HepG2 (cell line): ENCODE results near the gene FAM110C. TPM values are rescaled to one million over a fixed set of nuclear protein-coding genes. Genes with fewer than 3 reads are reported as not detected.

Experiments
- ATAC-seq: fragments of 200-7000 bp; cut with Tn5 transposase; 3 replicates; pipeline ENCODE4 v1.9.1; 2020; ENCODE audit warnings: mild to moderate bottlenecking, moderate library complexity
- BruUV-seq: library from RNA; stranded (reverse); fragments of 400-500 nt; replicated peaks from 2 replicates; lab custom pipeline; 2021; lab: Mats Ljungman, UMichigan
- CTCF ChIA-PET: fragments of 300-600 bp; formaldehyde crosslinking; extraction: SDS; loops from one replicate; lab custom pipeline; 2021; ENCODE audit warnings: low total read pairs, inconsistent platforms, low intra/inter-chr PET ratio; lab: Yijun Ruan, JAX
- POLR2A ChIA-PET: fragments of 350-600 bp; sonication (Branson Sonifier 250); formaldehyde crosslinking; loops from one replicate; lab custom pipeline; 2020; ENCODE audit warnings: antibody characterized with exemption, inconsistent platforms; lab: Yijun Ruan, JAX
- DNase-seq: peaks from one replicate; pipeline ENCODE4 v3.0.0-alpha.2; 2015; ENCODE audit warnings: low spot score
- FAIRE-seq: peaks from 3 replicates; lab custom pipeline; 2011; peaks lifted over from hg19 to GRCh38; lab: Jason Lieb, UNC
- H2AFZ ChIP-seq: one replicate; pipeline ENCODE4 v1.6.1; 2011; ENCODE audit warnings: low read length, inconsistent platforms
- H3K27ac ChIP-seq: fragments of 300-600 bp; 3 replicates; pipeline ENCODE4 v1.8.0; 2011; ENCODE audit warnings: mixed run types, mild to moderate bottlenecking, mixed read lengths, low read length, inconsistent platforms; ENCODE audit not compliant: insufficient read depth; ENCODE audit errors: extremely low read length
- H3K27me3 ChIP-seq, 2 experiments: fragments of 200-600 bp in 1 of 2; 2 replicates in 1 of 2; 3 replicates in 1 of 2; pipeline versions ENCODE4 v1.6.0 to v1.8.0; 2011; ENCODE audit warnings: low read length in 2 of 2, mild to moderate bottlenecking in 2 of 2, moderate library complexity in 2 of 2, inconsistent platforms in 1 of 2; ENCODE audit not compliant: insufficient read depth in 2 of 2, control insufficient read depth in 1 of 2
- H3K36me3 ChIP-seq, 2 experiments: fragments of 200-600 bp in 1 of 2; replicated peaks in 1 of 2; 2 replicates in 1 of 2; 3 replicates in 1 of 2; pipeline versions ENCODE4 v1.5.1 to v1.8.0; 2011; ENCODE audit warnings: low read length in 2 of 2, inconsistent platforms in 1 of 2; ENCODE audit not compliant: insufficient read depth in 2 of 2, control insufficient read depth in 1 of 2
- H3K4me1 ChIP-seq: 2 replicates; pipeline ENCODE4 v1.5.1; 2012; ENCODE audit warnings: low read length, inconsistent platforms; ENCODE audit not compliant: insufficient read depth
- H3K4me2 ChIP-seq: 2 replicates; pipeline ENCODE4 v1.6.0; 2011; ENCODE audit warnings: low read depth, low read length, inconsistent platforms
- H3K4me3 ChIP-seq, 3 experiments: fragments of 200-600 bp in 1 of 3; sonication (generic), shearing (Covaris generic) in 1 of 3; replicated peaks in 1 of 3; 2 replicates each; pipeline ENCODE4 v1.5.1; 2011 to 2016; ENCODE audit warnings: low read length in 3 of 3, inconsistent platforms in 2 of 3, low read depth in 2 of 3, mild to moderate bottlenecking in 2 of 3, control low read depth in 1 of 3, mixed read lengths in 1 of 3; ENCODE audit not compliant: insufficient read depth in 1 of 3
- H3K79me2 ChIP-seq: one replicate; pipeline ENCODE4 v1.6.1; 2011; ENCODE audit warnings: low read length, inconsistent platforms; ENCODE audit not compliant: insufficient read depth
- H3K9ac ChIP-seq: 2 replicates; pipeline ENCODE4 v1.6.0; 2011; ENCODE audit warnings: mild to moderate bottlenecking, low read depth, low read length, inconsistent platforms; ENCODE audit not compliant: insufficient read depth
- H3K9me3 ChIP-seq: 2 replicates; pipeline ENCODE4 v1.5.1; 2012; ENCODE audit warnings: mild to moderate bottlenecking, low read length
- H4K20me1 ChIP-seq: 2 replicates; pipeline ENCODE4 v1.6.0; 2011; ENCODE audit warnings: inconsistent platforms, mild to moderate bottlenecking, low read length, moderate library complexity; ENCODE audit not compliant: insufficient read depth
- DR1 ChIP-seq: sonication (generic); formaldehyde crosslinking; IDR thresholded peaks from 2 replicates; pipeline ENCODE4 v1.8.0; 2021; ENCODE audit warnings: mild to moderate bottlenecking, missing genetic modification reagents, inconsistent platforms
- GATAD2A ChIP-seq: IDR thresholded peaks from 2 replicates; pipeline ENCODE4 v1.6.1; 2016
- JUNB ChIP-seq: sonication (generic); formaldehyde crosslinking; IDR thresholded peaks from 2 replicates; pipeline ENCODE4 v1.8.0; 2022; ENCODE audit warnings: missing genetic modification reagents, mild to moderate bottlenecking, borderline replicate concordance
- KLF16 ChIP-seq, 2 experiments: sonication (generic) in 1 of 2; formaldehyde crosslinking in 1 of 2; IDR thresholded peaks; 2 replicates each; pipeline versions ENCODE4 v1.6.1 to v1.8.0; 2016 to 2023; ENCODE audit warnings: missing genetic modification reagents in 2 of 2, missing compliant biosample characterization in 1 of 2
- REPIN1 ChIP-seq: sonication (generic); formaldehyde crosslinking; IDR thresholded peaks from 2 replicates; pipeline ENCODE4 v1.8.0; 2022; ENCODE audit warnings: missing genetic modification reagents, low read depth, mild to moderate bottlenecking, borderline replicate concordance
- RFXANK ChIP-seq: IDR thresholded peaks from 2 replicates; pipeline ENCODE4 v1.6.1; 2016
- ZFP37 ChIP-seq: sonication (generic); formaldehyde crosslinking; IDR thresholded peaks from 2 replicates; pipeline ENCODE4 v1.4.0; 2020; ENCODE audit warnings: missing genetic modification reagents, borderline replicate concordance
- ZNF468 ChIP-seq: sonication (generic); formaldehyde crosslinking; IDR thresholded peaks from 2 replicates; pipeline ENCODE4 v1.8.0; 2022; ENCODE audit warnings: mild to moderate bottlenecking, moderate library complexity, missing genetic modification reagents
- ZNF619 ChIP-seq: sonication (generic); formaldehyde crosslinking; IDR thresholded peaks from 2 replicates; pipeline ENCODE4 v1.4.0; 2020; ENCODE audit warnings: mild to moderate bottlenecking, missing genetic modification reagents
- ZNF75D ChIP-seq: sonication (generic); formaldehyde crosslinking; IDR thresholded peaks from 2 replicates; pipeline ENCODE4 v1.8.1; 2023; ENCODE audit warnings: missing genetic modification reagents, mild to moderate bottlenecking, borderline replicate concordance
- WGBS: methylation state at CpG from one replicate; pipeline ENCODE4 v1.1.6; 2017; ENCODE audit warnings: low lambda C conversion rate; 5-methylcytosine and 5-hydroxymethylcytosine counted together
- in situ Hi-C: cut with HindIII; loops from 2 replicates; pipeline ENCODE4 v1.10.0; 2017; ENCODE audit warnings: low pct_unique_long_range_greater_than_20kb; ENCODE audit not compliant: extremely low pct_ligation_motif_present
- intact Hi-C: fragments of 100-400 bp; cut with micrococcal nuclease; formaldehyde crosslinking; loops from one replicate; pipeline ENCODE4 v1.10.0; 2022; ENCODE audit not compliant: unreplicated experiment
- polyA plus RNA-seq, 8 experiments: library from polyadenylated mRNA; depleted of rRNA in 3 of 8; stranded (reverse) in 7 of 8; unstranded in 1 of 8; fragments of >200 nt; fragmentation: Illumina TruSeq in 4 of 8; extraction: Trizol in 4 of 8; gene quantifications; 2 replicates each; pipeline versions ENCODE4 v1.2.1 to v1.2.3, GENCODE V29; 2011 to 2016; ENCODE audit warnings: low read depth in 4 of 8, missing spikeins in 1 of 8, mixed read lengths in 1 of 8; ENCODE audit not compliant: insufficient read depth in 1 of 8
- total RNA-seq, 5 experiments: library from RNA; depleted of rRNA; stranded (reverse); fragments of >200 nt; fragmentation: Illumina TruSeq; extraction: Trizol; gene quantifications; 2 replicates each; pipeline ENCODE4 v1.2.3, GENCODE V29; 2016; ENCODE audit warnings: low read depth in 1 of 5
- TF ChIP-seq, protein P1 (sequence below): sonication (generic); formaldehyde crosslinking; IDR thresholded peaks from 2 replicates; pipeline ENCODE4 v1.4.0; 2020; ENCODE audit warnings: missing genetic modification reagents
- TF ChIP-seq, protein P2 (sequence below): sonication (generic); formaldehyde crosslinking; IDR thresholded peaks from 2 replicates; pipeline ENCODE4 v1.5.0; 2020; ENCODE audit warnings: mild to moderate bottlenecking, missing genetic modification reagents, borderline replicate concordance

Gene FAM110C
- total and polyA plus RNA-seq, 2 of the 13 experiments (the other 11 are each of a cell fraction or from before 2014, with no cell fraction given) = 1.2 to 3.5 TPM

DNA sequence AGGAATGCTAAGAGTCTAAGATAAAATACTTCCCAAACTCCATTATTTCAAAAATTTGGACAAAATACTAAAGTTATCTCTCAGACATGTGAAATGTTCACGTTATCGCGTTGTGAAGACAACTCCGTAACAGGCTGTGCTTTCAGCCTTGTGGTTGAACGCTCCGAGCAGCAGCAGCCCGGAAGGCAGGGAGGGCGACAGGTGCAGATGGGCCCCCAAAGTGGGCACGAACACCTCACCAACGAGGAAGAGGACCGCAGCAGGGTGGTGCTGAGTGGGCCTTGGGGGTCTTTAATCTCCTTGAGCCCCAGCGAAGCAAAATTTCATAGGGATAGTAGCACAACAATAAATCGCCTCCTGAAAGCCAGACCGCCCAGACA is 1.0 kb upstream of the FAM110C start:
- intact Hi-C loops = no loop called here
- no peaks in the 10 kb centered on the region for H3K9me3 ChIP-seq
- H4K20me1 ChIP-seq = no peaks in the 10 kb centered on the region
- ChIA-PET CTCF (no interaction called here), POLR2A (no interaction called here)
- peak; percentile 13 for ATAC-seq
- H3K79me2 ChIP-seq = no peaks in the 10 kb centered on the region
- DNase-seq = no peak
- H3K4me2 ChIP-seq = peak overlapping the region; percentile 85
- TF ChIP-seq JUNB (CRISPR knock-in tag) (no peak), RFXANK (CRISPR knock-in tag) (no peak), ZFP37 (CRISPR knock-in tag) (no peak), ZNF75D (CRISPR knock-in tag) (no peak), KLF16 (CRISPR knock-in tag; IDR thresholded peaks at IDR 0.05) (no peak), ZNF468 (no peak), GATAD2A (CRISPR knock-in tag) (no peak), REPIN1 (CRISPR knock-in tag) (no peak), DR1 (no peak), ZNF619 (CRISPR knock-in tag) (no peak)
- TF ChIP-seq, protein P1, sequence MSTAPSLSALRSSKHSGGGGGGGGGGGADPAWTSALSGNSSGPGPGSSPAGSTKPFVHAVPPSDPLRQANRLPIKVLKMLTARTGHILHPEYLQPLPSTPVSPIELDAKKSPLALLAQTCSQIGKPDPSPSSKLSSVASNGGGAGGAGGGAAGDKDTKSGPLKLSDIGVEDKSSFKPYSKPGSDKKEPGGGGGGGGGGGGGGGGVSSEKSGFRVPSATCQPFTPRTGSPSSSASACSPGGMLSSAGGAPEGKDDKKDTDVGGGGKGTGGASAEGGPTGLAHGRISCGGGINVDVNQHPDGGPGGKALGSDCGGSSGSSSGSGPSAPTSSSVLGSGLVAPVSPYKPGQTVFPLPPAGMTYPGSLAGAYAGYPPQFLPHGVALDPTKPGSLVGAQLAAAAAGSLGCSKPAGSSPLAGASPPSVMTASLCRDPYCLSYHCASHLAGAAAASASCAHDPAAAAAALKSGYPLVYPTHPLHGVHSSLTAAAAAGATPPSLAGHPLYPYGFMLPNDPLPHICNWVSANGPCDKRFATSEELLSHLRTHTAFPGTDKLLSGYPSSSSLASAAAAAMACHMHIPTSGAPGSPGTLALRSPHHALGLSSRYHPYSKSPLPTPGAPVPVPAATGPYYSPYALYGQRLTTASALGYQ (CRISPR knock-in tag) = no peak
- TF ChIP-seq, protein P2, sequence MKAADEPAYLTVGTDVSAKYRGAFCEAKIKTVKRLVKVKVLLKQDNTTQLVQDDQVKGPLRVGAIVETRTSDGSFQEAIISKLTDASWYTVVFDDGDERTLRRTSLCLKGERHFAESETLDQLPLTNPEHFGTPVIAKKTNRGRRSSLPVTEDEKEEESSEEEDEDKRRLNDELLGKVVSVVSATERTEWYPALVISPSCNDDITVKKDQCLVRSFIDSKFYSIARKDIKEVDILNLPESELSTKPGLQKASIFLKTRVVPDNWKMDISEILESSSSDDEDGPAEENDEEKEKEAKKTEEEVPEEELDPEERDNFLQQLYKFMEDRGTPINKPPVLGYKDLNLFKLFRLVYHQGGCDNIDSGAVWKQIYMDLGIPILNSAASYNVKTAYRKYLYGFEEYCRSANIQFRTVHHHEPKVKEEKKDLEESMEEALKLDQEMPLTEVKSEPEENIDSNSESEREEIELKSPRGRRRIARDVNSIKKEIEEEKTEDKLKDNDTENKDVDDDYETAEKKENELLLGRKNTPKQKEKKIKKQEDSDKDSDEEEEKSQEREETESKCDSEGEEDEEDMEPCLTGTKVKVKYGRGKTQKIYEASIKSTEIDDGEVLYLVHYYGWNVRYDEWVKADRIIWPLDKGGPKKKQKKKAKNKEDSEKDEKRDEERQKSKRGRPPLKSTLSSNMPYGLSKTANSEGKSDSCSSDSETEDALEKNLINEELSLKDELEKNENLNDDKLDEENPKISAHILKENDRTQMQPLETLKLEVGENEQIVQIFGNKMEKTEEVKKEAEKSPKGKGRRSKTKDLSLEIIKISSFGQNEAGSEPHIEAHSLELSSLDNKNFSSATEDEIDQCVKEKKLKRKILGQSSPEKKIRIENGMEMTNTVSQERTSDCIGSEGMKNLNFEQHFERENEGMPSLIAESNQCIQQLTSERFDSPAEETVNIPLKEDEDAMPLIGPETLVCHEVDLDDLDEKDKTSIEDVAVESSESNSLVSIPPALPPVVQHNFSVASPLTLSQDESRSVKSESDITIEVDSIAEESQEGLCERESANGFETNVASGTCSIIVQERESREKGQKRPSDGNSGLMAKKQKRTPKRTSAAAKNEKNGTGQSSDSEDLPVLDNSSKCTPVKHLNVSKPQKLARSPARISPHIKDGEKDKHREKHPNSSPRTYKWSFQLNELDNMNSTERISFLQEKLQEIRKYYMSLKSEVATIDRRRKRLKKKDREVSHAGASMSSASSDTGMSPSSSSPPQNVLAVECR (CRISPR knock-in tag) = no peak
- H3K9ac ChIP-seq = no peak overlapping the region
- no peak overlapping the region for H2AFZ ChIP-seq
- peaks cover 16% of the 10 kb centered on the region for H3K4me1 ChIP-seq
- 43% methylated on average over 14 of the region's 14 CpGs for WGBS
- BruUV-seq = no TSS peak
- FAIRE-seq = no peak
- H3K27me3 ChIP-seq = peaks cover 0 to 31% of the 10 kb centered on the region in 2 experiments; a peak in 3 of 5 replicates
- no peak overlapping the region for H3K27ac ChIP-seq
- in situ Hi-C loops = no loop called here
- H3K4me3 ChIP-seq = peak overlapping the region; percentile 57 to 73 (median 64); a peak in 5 of 6 replicates
- no peaks in the 10 kb centered on the region for H3K36me3 ChIP-seq
